Skin epidermis (tissue), 12 donors: ENCODE measurements around the gene RCOR1.

Experiments
- H3K27ac ChIP-seq, 21 experiments: fragments of 200-600 bp; sonication (generic) in 11 of 21; one replicate each; pipeline ENCODE4 v1.5.0; 2020; ENCODE audit warnings: mild to moderate bottlenecking in 3 of 21, inconsistent platforms in 2 of 21, moderate library complexity in 2 of 21
- H3K4me3 ChIP-seq, 7 experiments: fragments of 200-600 bp; sonication (generic) in 2 of 7; one replicate each; pipeline ENCODE4 v1.5.0; 2020; ENCODE audit warnings: inconsistent platforms in 2 of 7, mild to moderate bottlenecking in 2 of 7, moderate library complexity in 1 of 7

Gene RCOR1

GRCh38 chr14:102662636-102663430, 70.4 kb downstream of the RCOR1 start:
- Histone ChIP-seq H3K27ac (no peak overlapping the region), H3K4me3 (no peak overlapping the region)

DNA sequence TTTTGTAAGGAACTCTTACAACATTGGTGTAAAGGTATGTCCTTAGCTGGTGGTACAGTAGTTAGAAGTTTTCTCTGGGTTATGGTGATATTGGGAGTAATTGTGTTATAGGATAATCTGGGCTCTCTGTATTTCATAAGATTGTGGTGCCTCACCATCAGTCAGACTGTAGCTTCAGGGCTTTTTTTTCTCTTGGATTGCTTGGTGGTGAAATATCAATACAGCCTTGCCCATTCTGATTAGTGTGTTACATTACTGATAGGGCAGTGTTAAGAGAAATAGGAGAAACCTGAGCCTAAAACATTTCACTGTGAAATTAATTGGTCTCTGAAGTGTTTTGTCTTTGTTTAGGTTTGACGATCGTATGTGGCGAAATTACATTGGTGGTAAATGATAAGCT, 71.0 kb downstream of the RCOR1 start:
- no peak overlapping the region for H3K4me3 ChIP-seq
- no peak overlapping the region for H3K27ac ChIP-seq

GRCh38 chr14:102665621-102666020, 73.2 kb downstream of the RCOR1 start:
- H3K27ac ChIP-seq = no peak overlapping the region

GRCh38 chr14:102666635-102667034, 74.2 kb downstream of the RCOR1 start:
- no peak overlapping the region for H3K4me3 ChIP-seq

More at GRCh38 chr14:102665621-102666020, 73.2 kb downstream of the RCOR1 start:
- H3K4me3 ChIP-seq = no peak overlapping the region

GRCh38 chr14:102667703-102668102, 75.3 kb downstream of the RCOR1 start:
- Histone ChIP-seq H3K27ac (no peak overlapping the region), H3K4me3 (no peak overlapping the region)

More at GRCh38 chr14:102666635-102667034, 74.2 kb downstream of the RCOR1 start:
- no peak overlapping the region for H3K27ac ChIP-seq

DNA sequence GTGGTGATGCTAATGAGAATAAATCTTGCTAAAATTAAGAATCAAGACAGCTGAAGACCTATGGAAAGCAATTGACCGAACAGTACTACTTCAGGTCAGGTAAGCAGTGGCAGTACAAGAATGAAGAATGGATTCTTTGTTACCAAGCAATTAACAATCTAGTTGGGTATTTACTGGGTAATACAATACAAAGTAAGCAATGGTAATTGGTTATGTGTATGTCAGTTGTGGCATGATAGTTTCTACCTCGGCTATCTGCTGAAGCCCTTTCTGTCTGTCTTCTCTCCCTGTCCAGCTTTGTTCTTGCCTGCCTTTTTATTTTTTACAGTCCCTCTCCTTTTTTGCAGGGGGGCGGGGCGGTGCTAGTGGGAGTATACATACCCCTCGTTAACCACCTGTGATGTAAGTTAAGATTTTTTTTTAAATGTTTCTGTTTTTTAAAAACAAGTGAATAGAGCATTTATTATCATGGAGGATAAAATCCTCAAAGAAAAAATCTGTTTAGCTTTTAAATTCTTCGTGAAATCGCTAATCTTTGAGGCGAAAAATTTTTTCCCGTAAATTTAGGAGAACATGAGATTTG, 75.9 kb downstream of the RCOR1 start:
- Histone ChIP-seq H3K4me3 (no peak overlapping the region), H3K27ac (no peak overlapping the region)

DNA sequence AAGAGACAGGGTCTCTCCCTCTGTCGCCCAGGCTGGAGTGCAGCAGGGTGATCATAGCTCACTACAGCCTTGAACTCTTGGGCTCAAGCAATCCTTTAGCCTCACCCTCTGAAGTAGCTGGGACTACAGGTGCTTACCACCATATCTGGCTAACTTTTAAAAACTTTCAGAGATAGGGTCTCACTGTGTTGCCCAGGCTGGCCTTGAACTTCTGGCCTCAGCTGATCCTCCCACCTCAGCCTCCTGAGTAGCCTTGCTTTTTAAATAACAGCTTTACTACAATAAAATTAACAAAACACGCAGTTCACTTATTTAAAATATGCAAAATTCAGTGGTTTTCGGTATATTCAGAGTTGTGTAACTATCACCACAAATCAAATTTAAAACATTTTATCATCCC, 79.0 kb downstream of the RCOR1 start:
- Histone ChIP-seq H3K4me3 (no peak overlapping the region), H3K27ac (no peak overlapping the region)

GRCh38 chr14:102672410-102672960, 80.0 kb downstream of the RCOR1 start:
- no peak overlapping the region for H3K27ac ChIP-seq
- H3K4me3 ChIP-seq = no peak overlapping the region

DNA sequence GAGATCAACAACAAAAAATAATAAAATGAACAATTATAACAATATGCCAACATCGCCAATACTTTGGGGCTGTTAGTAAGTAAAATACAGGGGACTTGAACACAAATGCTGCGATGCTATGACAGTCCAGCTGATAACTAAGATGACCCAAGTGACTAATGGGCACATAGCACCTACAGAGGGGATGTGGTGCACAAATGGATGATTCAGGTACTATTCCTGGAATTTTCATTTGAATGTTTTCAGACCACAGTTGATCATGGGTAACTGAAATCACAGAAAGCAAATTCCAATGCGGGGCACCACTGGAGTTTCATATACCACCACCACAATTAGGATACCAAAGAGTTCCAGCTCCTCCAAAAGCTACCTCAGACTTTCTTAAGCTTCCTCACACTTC, 82.9 kb downstream of the RCOR1 start:
- H3K27ac ChIP-seq = no peak overlapping the region
- H3K4me3 ChIP-seq = no peak overlapping the region

DNA sequence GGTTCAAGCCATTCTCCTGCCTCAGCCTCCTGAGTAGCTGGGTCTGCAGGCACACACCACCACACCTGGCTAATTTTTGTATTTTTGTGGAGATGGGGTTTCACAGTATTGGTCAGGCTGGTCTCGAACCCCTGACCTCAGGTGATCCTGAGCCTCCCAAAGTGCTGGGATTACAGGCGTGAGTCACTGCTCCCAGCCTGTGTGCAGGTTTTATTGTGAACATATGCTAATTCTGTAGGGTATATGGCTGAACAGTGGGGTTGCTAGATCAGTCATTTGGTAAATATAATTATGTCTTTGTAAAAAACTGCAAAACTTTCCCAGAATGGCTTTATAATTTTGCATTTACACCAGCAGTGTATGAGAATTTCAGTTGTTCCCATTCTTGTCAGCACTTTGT, 85.9 kb downstream of the RCOR1 start:
- Histone ChIP-seq H3K4me3 (no peak overlapping the region), H3K27ac (no peak overlapping the region)

GRCh38 chr14:102683399-102684297, 91.2 kb downstream of the RCOR1 start:
- Histone ChIP-seq H3K4me3 (no peak overlapping the region), H3K27ac (no peak overlapping the region)

GRCh38 chr14:102684298-102684663, 91.8 kb downstream of the RCOR1 start:
- Histone ChIP-seq H3K27ac (no peak overlapping the region), H3K4me3 (no peak overlapping the region)

DNA sequence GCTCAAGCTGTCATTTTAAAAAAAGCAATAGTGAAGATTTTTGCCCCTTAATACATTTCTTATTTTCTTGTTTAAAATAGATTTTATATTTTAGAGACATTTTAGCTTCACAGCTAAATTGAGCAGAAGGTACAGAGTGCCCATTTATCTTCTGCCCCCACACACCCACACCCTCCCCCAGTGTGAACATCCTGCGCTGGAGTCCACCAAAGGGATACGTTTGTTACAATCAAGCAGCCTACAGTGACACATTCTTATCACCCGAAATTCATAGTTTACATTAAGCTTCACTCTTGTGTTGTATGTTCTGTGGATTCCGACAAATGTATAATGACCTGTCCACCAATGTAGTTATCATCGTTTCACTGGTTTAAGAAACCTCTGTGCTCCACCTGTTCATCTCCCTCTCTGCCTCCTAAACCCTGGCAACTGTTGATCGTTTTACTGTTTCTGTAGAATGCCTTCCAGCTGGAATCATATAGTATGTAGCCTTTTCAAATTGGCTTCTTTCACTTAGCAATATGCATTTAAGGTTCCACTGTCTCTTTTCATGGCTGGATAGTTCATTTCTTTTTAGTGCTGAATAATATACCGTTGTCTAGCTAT, 93.8 kb downstream of the RCOR1 start:
- Histone ChIP-seq H3K4me3 (no peak overlapping the region), H3K27ac (no peak overlapping the region)

DNA sequence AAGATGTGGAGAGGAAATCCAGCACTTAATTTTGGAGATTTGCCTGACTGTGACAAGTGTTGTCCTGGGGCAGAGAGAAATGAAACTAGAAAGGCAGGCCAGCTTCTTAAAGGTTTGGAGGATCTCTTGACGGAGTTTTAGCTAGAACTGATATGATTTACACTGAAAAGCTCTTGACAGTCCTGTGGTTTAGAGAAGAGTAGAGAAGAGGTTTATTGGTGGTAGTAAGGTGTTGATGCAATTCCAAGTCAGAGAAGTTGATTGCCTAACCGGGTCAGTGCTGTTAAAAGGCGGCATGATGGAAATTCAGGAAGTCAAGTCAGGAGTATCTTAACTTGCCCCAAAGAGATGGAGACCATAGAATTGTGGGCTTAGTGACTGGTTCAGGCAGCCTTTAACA, 95.8 kb downstream of the RCOR1 start:
- H3K27ac ChIP-seq = no peak overlapping the region
- no peak overlapping the region for H3K4me3 ChIP-seq

DNA sequence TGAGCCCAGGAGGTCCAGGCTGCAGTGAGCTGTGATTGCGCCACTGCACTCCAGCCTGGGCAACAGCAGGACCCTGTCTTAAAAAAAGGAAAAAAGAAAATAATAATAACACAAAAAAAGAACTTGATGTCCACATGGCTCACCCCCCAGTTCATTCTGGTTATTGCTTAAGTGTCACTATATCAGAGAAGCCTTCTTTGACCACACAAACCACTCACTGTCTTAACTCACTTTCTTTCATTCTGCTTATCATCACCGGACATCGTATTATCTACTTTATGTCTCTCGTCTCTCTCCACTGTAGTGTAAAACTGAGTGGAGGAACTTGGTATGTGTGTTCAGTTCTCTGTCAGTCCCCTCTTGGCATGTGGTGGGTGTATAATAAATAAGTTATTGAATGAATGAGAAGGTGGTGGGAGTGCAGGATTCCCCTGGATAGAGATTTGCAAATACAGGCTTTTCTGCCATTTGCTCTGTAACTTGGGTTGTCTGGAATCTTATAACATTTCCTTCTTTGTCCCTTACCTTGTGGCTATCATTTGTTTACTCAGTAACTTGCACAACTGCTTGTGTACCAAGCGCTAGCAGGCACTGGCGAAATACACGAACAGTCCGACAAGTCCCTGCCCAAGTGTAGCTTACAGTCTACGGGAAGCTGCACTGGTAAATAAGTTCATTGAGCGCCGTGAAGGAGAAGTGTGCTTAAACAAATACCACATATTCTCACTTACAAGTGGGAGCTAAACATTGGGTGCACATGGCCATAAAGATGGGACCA, 98.2 kb downstream of the RCOR1 start:
- H3K27ac ChIP-seq = no peak overlapping the region
- no peak overlapping the region for H3K4me3 ChIP-seq

- H3K4me3 ChIP-seq = no peak overlapping the region
- no peak overlapping the region for H3K27ac ChIP-seq
These were observed 99.3 kb downstream of the RCOR1 start for GRCh38 chr14:102691763-102692162.

DNA sequence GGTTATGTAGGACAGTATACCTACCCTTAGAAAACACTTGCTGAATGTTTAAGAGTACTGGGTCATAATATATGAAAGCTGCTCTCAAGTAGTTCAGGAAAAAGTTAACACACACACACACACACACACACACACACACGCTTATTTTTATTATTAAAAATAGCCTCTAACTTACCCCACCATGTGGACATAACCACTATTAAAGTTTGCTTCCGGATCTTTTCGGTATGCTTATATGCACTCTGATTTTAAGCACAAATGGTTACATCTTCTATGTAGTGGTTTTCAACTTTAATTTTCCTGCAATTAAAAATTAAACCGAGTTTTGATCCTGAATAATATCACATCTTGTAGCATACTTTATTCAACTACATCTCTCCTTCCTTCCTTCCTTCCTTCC, 99.9 kb downstream of the RCOR1 start:
- no peak overlapping the region for H3K27ac ChIP-seq

DNA sequence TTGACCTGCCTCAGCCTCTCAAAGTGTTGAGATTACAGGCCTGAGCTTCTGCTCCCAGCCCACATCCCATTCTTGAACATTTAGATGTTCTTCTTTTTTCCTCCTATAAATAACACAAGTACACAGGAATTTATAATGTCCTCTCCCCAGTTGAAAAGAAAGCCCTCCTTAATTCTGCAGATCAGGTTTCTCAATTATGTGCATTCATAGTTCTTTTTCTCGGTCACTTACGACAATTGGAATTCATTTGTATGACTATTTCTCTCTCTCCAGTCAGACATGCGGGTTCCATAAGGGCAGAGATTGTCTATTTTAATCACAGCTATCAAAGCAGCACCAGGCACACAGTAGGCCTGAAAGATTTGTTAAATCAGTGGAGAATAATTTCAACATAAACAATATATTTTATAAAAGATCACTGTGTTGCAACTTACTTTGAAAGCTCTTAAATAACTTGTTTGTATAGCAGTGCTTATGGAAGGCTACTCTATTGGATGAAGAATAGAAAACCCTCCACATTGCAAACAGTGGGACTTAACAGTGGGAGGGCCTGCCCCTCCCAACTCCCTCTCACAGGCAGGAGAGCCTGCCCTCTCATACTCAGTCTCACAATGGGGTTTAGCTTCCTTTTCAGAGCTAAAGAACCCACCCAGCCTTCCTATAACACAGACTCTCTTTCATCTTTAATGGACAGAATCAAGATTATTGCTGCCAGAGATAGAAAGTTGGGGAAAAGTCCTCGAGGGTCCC, 100.7 kb downstream of the RCOR1 start:
- Histone ChIP-seq H3K4me3 (no peak overlapping the region), H3K27ac (no peak overlapping the region)

More for the DNA sequence above, 99.9 kb downstream of the RCOR1 start:
- no peak overlapping the region for H3K4me3 ChIP-seq
